ENCODE data around the gene ANOS1. TPM values are rescaled to one million over a fixed set of nuclear protein-coding genes. Genes with fewer than 3 reads are reported as not detected.

ANOS1 gene
- total RNA-seq, 1 donor: 1.1 TPM

GRCh38 chrX:8689473-8689872 lies 42.5 kb downstream of the ANOS1 start:
- Histone ChIP-seq H3K4me3 (ENCODE audit: insufficient read depth, low read length) (no peak overlapping the region), H3K4me2 (ENCODE audit: insufficient read depth, low read length) (no peak overlapping the region), H3K4me1 (ENCODE audit: insufficient read depth, low read length) (no peaks in the 10 kb centered on the region), H4K20me1 (ENCODE audit: insufficient read depth, low read length) (no peaks in the 10 kb centered on the region), H3K36me3 (ENCODE audit: insufficient read depth, low read length) (no peaks in the 10 kb centered on the region), H3K79me2 (ENCODE audit: insufficient read depth, low read length) (no peaks in the 10 kb centered on the region), H3K27ac (ENCODE audit: low read depth, low read length) (no peak overlapping the region), H2AFZ (ENCODE audit: low read length) (no peak overlapping the region), H3K27me3 (ENCODE audit: insufficient read depth, low read length) (no peaks in the 10 kb centered on the region), H3K9me3 (ENCODE audit: low read depth, low read length) (no peaks in the 10 kb centered on the region)
- TF ChIP-seq CTCF (IDR thresholded peaks at IDR 0.05; ENCODE audit: extremely low read depth, low read depth, low read length): no peak
- DNase-seq (ENCODE audit: insufficient read length, low spot score, missing footprints): no peak

GRCh38 chrX:8688776-8689175 lies 43.2 kb downstream of the ANOS1 start:
- no peak overlapping the region for H3K27ac ChIP-seq (ENCODE audit: low read depth, low read length)
- H3K9me3 ChIP-seq (ENCODE audit: low read depth, low read length): no peaks in the 10 kb centered on the region
- no peak for TF ChIP-seq CTCF (IDR thresholded peaks at IDR 0.05; ENCODE audit: extremely low read depth, low read depth, low read length)
- no peaks in the 10 kb centered on the region for H3K79me2 ChIP-seq (ENCODE audit: insufficient read depth, low read length)
- H4K20me1 ChIP-seq (ENCODE audit: insufficient read depth, low read length): no peaks in the 10 kb centered on the region
- DNase-seq (ENCODE audit: insufficient read length, low spot score, missing footprints): no peak
- no peaks in the 10 kb centered on the region for H3K36me3 ChIP-seq (ENCODE audit: insufficient read depth, low read length)
- no peaks in the 10 kb centered on the region for H3K27me3 ChIP-seq (ENCODE audit: insufficient read depth, low read length)
- H3K4me2 ChIP-seq (ENCODE audit: insufficient read depth, low read length): no peak overlapping the region
- H3K4me3 ChIP-seq (ENCODE audit: insufficient read depth, low read length): no peak overlapping the region
- H2AFZ ChIP-seq (ENCODE audit: low read length): no peak overlapping the region
- no peaks in the 10 kb centered on the region for H3K4me1 ChIP-seq (ENCODE audit: insufficient read depth, low read length)

- Histone ChIP-seq H3K27ac (ENCODE audit: low read depth, low read length) (no peak overlapping the region), H2AFZ (ENCODE audit: low read length) (no peak overlapping the region), H4K20me1 (ENCODE audit: insufficient read depth, low read length) (no peaks in the 10 kb centered on the region), H3K27me3 (ENCODE audit: insufficient read depth, low read length) (no peaks in the 10 kb centered on the region), H3K9me3 (ENCODE audit: low read depth, low read length) (no peaks in the 10 kb centered on the region), H3K4me3 (ENCODE audit: insufficient read depth, low read length) (no peak overlapping the region), H3K4me2 (ENCODE audit: insufficient read depth, low read length) (no peak overlapping the region), H3K4me1 (ENCODE audit: insufficient read depth, low read length) (no peaks in the 10 kb centered on the region), H3K79me2 (ENCODE audit: insufficient read depth, low read length) (no peaks in the 10 kb centered on the region), H3K36me3 (ENCODE audit: insufficient read depth, low read length) (no peaks in the 10 kb centered on the region)
- no peak for DNase-seq (ENCODE audit: insufficient read length, low spot score, missing footprints)
- no peak for TF ChIP-seq CTCF (IDR thresholded peaks at IDR 0.05; ENCODE audit: extremely low read depth, low read depth, low read length)
These were observed 47.6 kb downstream of the ANOS1 start for GRCh38 chrX:8684201-8684965.

GRCh38 chrX:8683687-8684086 lies 48.2 kb downstream of the ANOS1 start:
- Histone ChIP-seq H3K36me3 (ENCODE audit: insufficient read depth, low read length) (no peaks in the 10 kb centered on the region), H3K27ac (ENCODE audit: low read depth, low read length) (no peak overlapping the region), H3K4me3 (ENCODE audit: insufficient read depth, low read length) (no peak overlapping the region), H4K20me1 (ENCODE audit: insufficient read depth, low read length) (no peaks in the 10 kb centered on the region), H3K79me2 (ENCODE audit: insufficient read depth, low read length) (no peaks in the 10 kb centered on the region), H3K4me1 (ENCODE audit: insufficient read depth, low read length) (no peaks in the 10 kb centered on the region), H2AFZ (ENCODE audit: low read length) (no peak overlapping the region), H3K4me2 (ENCODE audit: insufficient read depth, low read length) (no peak overlapping the region), H3K9me3 (ENCODE audit: low read depth, low read length) (no peaks in the 10 kb centered on the region), H3K27me3 (ENCODE audit: insufficient read depth, low read length) (no peaks in the 10 kb centered on the region)
- DNase-seq (ENCODE audit: insufficient read length, low spot score, missing footprints): no peak
- TF ChIP-seq CTCF (IDR thresholded peaks at IDR 0.05; ENCODE audit: extremely low read depth, low read depth, low read length): no peak
